ENCODE measurements around the gene CD1B.

GRCh38 chr1:158310623-158311022 lies 20.7 kb downstream of the CD1B start:
- no peak for TF ChIP-seq POLR2A (IDR thresholded peaks at IDR 0.05)
- TF ChIP-seq, protein P1, sequence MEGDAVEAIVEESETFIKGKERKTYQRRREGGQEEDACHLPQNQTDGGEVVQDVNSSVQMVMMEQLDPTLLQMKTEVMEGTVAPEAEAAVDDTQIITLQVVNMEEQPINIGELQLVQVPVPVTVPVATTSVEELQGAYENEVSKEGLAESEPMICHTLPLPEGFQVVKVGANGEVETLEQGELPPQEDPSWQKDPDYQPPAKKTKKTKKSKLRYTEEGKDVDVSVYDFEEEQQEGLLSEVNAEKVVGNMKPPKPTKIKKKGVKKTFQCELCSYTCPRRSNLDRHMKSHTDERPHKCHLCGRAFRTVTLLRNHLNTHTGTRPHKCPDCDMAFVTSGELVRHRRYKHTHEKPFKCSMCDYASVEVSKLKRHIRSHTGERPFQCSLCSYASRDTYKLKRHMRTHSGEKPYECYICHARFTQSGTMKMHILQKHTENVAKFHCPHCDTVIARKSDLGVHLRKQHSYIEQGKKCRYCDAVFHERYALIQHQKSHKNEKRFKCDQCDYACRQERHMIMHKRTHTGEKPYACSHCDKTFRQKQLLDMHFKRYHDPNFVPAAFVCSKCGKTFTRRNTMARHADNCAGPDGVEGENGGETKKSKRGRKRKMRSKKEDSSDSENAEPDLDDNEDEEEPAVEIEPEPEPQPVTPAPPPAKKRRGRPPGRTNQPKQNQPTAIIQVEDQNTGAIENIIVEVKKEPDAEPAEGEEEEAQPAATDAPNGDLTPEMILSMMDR (IDR thresholded peaks at IDR 0.05): no peak
